Fibroblast of skin of left quadriceps (primary cell): ENCODE measurements around the gene GPRC5A.

Source experiments
- DNase-seq, 2 experiments: peaks; one replicate each; pipeline ENCODE4 v3.0.0-alpha.2; 2013; ENCODE audit warnings: low read depth in 2 of 2

Gene GPRC5A

DNA sequence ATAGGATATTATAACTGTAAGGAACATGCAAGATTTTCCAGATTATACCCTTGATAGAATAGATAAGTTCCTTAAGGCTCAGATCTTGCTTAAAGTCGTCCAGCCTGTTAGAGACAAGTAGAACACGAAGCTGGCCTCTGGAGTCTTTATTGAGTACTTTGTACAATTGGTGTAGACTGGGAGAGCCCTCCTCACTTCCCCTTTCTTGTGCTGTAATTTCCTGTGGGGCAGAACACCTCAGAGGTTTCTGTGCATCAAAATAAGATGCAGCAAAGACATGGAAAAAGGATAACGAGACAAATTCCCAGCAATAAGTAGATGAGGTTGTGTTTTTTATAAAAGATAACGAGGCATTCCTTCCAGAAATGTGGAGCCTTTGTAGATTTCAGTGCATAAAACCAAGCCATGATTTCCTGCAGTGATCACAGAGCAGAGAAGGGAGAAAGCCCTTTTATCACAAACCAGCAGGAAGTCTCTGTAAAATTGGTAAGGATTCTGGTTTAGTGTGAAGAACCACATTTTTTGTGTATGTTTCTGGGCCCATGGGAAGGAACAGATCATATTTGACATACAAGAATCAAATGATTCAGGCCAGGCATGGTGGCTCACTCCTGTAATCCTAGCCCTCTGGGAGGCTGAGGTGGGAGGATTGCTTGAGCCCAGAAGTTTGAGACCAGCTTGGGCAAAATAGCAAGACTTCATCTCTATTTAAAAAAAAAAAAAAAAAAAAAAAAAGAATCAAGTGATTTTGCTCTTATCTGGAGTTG lies 18.0 kb downstream of the GPRC5A start:
- no peak for DNase-seq

DNA sequence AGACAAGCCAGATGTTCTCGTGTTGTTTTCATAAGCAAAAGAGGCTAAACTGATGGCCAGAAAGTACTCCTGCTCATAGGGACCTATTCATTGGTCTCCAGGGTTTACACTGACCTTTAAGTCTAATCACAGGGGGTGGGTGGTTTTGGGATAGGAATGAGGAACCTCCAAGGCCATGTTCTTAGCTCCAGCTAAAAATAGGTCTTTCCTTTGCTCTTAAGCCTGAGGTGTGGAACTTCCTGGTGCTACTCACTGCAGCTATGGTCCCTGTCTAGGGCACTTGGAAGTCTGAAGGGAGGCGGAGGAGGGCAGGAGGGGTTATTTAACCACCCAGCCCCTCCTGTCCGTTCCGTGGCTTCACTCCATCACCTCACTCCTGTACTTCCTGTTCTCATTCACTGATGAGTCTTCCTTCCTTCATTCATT lies 18.6 kb downstream of the GPRC5A start:
- DNase-seq = no peak

DNA sequence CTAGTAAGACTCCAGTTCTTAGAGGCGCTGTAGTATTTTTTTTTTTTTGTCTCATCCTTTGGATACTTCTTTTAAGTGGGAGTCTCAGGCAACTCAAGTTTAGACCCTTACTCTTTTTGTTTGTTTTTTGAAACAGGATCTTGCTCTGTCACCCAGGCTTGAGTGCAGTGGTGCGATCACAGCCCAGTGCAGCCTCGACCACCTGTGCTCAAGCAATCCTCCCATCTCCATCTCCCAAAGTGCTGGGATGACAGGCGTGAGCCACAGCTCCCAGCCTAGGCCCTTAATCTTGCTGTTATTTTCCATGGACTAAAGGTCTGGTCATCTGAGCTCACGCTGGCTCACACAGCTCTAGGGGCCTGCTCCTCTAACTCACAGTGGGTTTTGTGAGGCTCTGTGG lies 21.3 kb downstream of the GPRC5A start:
- DNase-seq = no peak

DNA sequence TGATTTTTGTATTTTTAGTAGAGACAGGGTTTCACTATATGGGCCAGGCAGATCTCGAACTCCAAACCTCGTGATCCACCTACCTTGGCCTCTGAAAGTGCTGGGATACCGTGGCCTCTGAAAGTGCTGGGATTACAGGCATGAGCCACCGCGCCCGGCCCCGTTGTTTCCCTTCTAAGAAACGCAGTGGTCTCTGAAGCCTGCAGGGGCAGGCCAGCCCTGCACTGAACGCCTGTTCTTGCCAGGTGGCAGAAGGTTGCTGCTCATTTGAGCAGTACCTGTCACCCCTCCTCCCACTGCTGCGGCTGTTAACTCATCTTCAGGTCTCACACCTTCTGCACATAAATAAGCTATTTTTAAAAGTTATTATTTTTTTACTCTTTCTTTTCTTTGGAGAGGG lies 24.3 kb downstream of the GPRC5A start:
- DNase-seq = no peak

DNA sequence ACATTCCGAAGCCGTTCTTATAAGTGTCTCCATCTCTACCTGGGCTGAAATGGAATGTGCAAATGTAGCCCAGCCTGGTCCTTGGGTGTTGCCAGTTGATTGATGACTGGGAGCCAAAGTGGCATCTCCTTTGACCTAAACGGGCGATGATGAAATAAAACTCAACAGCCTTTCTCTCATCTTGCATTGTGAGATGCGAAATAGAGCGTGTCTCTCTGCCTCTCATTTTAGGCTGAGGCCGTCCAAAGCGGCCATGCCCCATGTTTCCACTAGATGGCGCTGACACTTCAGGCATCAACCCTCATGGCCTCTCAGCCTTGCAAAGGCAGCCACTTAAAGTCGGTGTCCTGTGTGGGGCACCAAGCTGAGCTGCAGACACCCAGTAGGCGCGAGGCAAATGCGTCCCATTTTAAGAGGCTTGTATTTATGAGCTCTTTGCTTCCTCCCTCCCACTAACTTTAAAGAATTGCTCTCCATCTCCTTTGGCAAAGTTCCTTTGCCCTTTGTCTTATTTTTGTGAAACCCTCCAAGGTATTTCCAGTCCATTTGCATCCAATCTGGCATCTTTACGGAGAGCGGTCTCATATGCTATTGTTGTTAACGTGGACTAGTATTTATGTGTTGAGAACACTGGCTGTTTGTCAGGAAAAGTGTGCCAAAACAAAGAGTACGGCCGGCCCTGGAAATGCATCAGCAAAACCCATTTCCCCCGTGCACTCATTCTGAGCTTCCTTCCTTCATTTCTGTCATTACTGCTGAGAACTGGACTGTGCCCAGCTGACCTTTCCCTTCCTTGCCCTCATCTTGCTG lies 25.0 kb downstream of the GPRC5A start:
- DNase-seq = peak; percentile 55

DNA sequence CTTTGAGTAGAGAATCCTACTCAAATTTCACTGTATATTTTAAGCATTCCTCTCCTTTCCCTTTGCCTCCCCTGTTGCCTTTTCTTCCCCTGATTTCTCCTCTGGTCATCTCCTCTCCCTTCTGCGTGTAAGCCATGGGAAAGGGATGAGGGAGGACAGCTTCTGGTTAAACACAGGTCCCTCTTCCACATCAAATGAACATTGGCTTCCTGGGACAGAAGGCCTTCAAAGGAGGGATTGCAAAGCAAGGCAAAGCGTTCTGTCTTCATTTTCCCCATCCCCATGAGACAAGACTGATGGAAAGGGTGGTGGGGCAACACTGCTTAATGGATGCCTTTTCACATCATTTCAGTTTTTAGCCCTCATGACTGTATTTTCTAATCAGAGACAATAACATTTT lies 26.2 kb downstream of the GPRC5A start:
- DNase-seq = no peak

DNA sequence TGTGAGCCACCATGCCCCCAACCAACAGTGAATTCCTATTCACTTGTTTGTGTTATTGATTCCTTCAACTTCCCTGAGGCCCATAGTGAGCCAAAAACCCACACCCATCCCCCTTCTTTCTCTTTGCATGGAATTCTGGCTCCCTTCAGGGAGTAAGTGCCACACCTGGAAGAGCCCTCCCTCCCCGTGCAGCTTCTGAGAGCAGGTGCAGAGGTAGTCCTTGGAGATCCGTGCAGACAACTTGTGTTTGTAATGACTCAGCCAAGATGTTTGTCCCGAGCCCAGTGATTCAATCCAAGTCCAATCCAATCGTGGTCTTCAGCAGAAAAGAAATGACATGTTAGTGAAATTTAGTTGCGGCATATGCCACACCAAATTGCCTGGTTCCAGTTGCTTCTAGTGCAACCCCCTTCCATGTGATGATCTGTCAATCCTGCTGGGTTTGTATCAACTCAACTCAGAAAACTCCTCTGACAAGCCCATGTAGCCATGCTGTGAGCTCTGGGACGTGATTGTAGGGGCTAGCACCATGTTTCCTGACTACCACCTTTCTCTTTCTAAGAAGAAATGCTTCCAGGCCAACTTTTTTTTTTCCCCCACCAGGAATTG lies 27.5 kb downstream of the GPRC5A start:
- DNase-seq = no peak

DNA sequence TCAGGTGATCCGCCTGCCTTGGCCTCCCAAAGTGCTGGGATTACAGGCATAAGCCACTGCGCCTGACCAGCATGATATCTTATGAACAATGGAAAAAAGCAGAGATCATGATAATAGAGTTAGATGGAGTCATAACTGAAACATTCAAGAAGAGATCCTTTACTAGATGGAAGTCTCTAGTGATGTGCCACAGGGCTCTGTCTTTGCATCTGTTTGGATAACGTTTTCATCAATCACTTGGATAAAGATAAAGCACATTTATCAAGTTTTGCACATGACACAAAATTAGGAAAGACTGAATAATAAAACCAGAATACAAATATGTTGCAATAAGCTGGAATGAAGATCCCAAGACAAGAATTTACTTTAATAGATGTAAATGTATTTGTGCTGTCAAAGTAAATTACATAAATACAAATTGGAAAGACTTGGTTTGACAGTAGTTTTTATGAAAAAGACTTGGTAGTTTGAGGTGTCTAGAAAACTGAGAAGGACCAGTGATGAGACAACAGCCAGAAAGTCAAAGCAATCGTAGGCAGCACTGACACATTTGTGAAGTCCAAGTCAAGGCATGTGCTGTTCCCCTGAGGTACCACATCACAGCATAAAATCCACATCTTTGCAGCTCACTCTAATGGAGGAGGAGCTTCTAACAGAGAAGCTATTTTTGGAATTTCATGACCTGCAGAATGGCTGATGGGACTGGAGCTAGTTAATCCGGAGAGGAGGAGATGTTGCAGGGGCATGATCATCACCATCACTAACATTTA lies 28.5 kb downstream of the GPRC5A start:
- DNase-seq = no peak

DNA sequence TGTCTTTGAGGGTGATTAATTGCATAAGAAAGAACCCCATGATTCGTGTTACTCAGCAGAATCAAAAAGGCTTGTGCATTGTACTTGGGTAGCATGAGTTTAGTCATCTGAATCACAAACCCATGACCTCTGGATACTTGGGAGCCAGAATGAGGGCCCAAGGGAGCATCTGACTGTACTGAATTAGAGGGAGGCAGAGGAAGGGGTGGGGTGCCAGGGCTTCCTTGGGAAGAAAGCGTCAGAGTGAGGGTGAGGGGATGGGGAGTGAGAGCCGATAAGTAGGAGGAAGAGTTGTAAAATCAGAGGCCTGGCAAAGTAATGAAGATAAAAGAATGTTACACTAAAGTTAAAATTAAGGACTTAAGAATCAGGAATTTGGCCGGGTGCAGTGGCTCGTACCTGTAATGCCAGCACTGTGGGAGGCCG lies 30.8 kb downstream of the GPRC5A start:
- DNase-seq = no peak

DNA sequence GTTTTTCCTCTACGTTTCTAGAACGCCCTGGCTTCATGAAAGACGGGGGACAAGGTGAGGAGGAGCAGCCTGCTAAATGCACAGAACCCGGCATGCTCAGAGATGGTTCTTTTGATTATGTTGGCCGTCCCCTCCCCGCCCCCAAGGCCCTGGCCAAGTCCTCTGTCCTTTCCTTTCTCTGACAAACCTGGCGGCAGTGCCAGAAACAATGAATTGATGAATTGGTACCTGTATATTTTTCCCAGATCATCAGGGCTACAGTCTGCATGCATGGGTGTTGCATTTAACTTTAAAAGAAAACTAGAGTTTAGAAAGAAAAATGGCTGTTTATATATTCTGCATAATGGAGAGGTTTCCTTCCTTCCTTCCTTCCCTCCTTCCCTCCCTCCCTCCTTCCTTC lies 31.6 kb downstream of the GPRC5A start:
- DNase-seq = no peak

DNA sequence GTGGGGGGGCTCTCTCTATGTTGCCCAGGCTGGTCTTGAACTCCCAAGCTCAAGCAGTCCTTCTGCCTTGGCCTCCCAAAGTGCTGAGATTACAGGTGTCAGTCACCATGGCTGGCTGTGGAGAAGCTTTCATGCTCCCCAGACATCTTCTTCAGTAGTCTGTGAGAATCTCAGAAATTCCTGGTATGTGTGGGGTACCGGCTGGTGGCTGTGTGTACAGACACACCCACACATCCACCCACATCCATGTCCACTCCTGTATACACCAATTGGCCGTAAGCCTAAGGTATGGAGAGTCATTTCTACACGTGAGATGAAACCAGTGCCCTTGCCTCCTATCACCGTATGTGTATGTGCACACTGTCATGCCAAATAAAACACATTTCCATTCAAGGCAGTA lies 32.8 kb downstream of the GPRC5A start:
- no peak for DNase-seq

DNA sequence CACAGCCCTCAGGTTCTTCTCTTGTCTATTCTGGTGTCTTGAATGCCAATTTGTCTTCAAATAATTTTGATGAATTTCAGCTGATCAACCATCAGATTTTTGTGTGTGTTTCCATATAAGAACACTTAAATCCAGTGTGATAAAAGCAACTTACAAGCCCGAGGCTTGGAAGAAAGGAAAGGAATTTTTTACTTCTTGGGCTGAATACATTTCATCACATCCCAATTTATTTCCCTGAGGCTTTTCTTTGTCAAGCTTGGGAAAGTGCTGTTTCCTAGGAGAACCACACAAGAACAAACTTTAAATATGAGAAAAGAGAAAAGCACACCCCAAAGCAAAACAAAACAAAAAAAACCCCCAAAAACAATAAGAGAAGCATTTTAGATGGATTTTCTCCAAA lies 34.0 kb downstream of the GPRC5A start:
- no peak for DNase-seq

DNA sequence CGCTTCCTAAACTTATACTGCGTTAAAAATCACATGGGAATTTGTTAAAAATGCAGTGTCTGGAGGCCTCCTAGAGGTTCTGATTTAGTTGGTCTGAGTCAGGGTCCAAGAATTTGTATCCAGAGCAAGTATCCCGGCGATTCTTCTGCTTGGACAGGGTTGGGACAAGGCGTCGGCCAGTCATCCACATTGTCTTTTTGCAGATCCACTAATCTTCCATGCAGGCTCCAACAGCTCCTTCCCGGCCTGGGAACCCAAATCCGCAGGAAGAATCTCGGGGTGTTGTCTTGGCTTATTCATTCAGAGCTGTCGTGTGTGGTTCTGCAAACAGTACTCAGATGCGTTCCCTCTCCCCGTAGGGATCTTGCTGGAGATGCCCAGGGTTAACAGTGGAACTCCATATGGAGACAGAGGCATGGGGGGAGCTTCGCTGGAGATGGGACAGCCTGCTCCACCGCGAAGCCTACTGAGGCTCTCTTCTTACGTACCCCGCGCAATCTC lies 35.3 kb downstream of the GPRC5A start:
- no peak for DNase-seq

DNA sequence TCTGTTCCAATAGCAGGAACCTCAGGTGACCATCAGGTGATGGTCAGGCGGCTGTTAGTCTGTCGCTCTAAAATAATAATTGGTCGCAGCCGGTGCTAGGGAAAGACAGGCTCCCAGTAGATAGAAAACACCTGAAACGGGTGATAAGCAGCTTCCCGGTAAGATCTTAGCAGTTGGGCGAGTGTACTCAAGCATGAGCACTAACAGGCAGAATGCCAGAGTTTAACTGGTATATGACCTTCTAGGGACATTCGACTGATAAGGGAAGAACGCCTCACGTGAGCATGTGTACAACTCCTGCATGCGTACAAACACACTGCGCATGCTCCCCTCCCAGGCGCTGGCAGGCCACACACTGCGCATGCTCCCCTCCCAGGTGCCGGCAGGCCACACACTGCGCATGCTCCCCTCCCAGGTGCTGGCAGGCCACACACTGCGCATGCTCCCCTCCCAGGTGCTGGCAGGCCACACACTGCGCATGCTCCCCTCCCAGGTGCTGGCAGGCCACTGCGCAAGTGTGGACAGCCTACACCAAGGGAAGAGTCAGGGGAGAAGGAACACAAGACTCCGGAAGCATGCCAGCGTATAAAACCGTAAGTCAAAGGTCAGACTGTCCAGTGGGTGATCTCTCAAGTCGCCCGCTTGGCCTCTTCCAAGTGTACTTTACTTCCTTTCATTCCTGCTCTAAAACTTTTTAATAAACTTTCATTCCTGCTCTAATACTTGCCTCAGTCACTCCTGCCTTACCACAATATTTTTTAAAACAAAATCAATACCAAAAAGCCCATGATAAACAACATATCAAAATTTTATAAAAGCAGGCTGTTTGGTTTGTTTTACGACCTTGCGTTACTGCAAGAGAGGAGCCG lies 36.1 kb downstream of the GPRC5A start:
- no peak for DNase-seq

DNA sequence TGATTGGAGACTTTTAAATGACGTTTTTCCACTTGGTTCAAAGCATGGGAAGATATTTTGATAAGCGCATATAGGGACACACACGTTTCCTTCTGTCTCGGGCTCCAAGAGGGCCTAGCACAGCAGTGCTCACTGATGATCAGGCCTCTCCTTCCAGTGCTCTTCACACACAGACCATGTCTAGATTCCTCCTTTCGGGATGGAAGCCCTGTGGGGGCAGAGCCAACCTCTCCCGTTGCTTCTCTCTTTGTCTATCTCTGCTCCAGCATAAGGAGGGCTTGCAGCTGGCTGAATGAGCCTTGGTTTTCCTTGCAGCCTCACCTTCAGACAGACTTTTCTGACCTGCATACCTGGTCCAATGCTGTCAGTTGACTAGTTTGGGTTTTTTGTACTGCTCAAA lies 38.3 kb downstream of the GPRC5A start:
- no peak for DNase-seq

DNA sequence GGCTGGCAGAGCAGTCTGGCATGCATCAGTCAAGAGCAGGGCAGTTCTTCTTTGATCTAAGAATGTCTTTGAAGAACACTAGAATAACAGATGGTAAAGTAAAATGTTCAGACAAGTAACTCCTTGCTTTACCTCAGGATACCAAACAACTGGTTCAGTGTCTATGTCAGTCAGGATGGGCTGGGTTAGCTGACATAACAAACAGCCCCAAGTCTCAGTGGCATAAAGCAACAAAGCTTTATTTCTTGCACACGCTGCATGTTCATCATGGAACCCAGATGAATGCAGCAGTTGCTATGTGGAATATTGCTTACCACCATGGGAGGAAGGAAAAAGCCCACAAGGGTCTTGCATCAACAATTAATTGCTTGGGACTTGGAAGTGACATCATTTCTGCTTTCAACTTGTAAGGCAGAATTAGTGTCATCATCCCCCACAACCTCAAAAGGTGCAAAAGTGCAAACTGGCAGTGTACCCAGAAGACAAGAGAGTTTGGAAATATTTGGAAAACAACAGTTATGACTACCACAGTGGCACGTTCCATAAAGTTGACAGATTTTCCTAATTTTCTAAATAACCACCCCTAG lies 39.4 kb downstream of the GPRC5A start:
- DNase-seq = no peak

DNA sequence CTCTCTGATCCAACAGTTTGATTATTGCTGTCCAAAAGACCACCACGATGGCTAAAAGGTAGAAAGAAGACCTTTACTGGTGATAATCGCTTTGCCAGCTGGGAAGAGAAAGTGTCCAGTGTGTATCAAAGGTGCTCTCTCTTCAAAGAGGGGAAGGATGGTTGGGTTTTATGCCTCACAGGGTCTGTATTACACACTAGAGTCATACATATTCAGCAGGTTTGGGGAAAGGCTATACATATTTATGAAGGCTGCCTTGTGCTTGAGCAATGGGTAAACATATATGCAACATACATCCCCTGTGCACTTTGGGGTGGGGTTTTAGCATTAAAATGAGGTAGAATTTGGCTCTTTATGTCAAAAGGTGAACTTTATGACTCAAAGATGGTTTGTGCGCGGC lies 42.4 kb downstream of the GPRC5A start:
- DNase-seq = no peak

DNA sequence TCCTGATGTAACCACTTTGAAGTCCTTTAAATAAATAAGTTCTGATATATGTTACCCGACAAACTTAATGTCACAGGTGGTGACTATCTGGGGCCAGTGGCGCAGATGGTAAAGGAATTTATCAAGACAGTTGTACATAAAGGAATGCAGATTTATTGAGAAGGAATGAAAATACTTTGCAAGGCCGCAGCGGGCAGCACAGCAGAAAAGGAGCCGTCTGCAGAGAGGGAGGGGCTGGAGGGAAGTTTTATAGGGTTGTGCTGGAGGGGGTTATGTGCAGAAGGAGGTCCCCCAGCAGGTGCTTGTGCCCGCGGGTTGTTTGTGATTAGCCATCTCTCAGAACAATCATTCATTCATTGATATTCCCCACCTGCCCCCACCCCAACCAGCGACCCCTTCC lies 43.2 kb downstream of the GPRC5A start:
- no peak for DNase-seq

DNA sequence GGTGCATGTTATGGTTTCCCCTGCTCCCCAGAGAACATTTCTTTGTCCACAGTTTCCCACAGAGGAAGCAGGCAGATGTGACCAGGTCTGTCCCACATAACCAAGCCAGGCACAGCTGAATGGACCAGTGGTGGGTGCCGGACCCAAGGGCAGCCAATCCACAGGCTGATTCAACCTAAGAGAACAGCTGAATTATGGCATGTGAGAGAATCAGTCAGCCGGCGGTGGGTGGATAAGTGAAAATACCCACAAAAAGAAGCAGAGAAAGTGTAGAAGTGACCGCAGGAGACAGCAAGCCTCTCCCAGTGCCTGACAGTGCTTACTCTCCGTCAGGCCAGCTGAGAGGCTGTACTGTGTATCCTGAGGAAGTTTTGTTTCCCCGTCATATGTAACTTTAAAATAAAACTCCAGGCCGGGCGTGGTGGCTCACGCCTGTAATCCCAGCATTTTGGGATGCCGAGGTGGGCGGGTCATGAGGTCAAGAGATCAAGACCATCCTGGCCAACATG lies 45.7 kb downstream of the GPRC5A start:
- DNase-seq = no peak

DNA sequence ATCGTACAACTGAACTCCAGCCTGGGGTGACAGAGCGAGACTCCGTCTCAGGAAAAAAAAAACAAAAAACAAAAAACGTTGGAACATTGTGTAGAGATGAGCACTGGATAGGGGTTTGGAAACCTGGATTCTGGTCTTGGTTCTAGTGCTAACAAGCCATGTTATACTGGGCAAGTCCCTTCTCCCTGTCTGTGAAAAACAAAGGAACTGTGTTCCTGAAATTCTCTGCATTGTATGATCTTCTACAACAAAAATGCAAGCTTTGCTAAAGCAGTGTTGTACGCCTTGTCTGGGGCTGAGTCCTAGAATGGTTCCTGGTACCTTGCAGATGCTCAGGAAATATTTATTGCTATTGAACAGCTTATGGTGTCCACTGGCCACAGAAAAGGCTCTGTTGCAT lies 47.2 kb downstream of the GPRC5A start:
- no peak for DNase-seq
